Fibroblast of pulmonary artery (primary cell): ENCODE results near the gene ABCD2.

ENCODE experiments used
- DNase-seq: peaks from one replicate; pipeline ENCODE4 v3.0.0-alpha.2; 2010; ENCODE audit warnings: low read depth
- H3K4me3 ChIP-seq: replicated peaks from 2 replicates; pipeline ENCODE4 v1.5.1; 2011; ENCODE audit warnings: low read depth, mild to moderate bottlenecking, control low read depth, low read length, moderate library complexity
- CTCF ChIP-seq: IDR thresholded peaks from 2 replicates; pipeline ENCODE4 v1.5.1; 2011; ENCODE audit warnings: mild to moderate bottlenecking, control low read depth, low read length, inconsistent platforms; ENCODE audit errors: missing control alignments

Gene ABCD2

DNA sequence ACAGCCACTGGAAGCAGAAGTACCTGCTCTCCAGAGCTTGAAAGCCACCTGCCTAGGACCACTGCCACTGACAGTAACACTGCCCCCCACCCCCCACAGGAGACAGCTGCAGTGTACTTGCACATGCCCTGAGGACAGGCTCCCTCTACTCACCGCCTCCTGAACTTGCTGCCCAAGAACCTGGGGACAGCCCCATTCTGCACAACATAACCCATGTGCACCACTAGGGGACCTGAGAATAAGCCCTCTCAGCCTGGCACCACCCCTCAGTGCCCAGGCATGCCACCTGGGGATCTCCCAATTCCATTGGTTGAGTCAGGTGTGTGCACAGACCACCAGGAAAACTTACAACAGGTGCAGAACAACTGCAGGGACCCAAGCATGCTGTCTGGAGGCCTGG is 109.6 kb downstream of the ABCD2 start:
- no peak for TF ChIP-seq CTCF
- no peak for DNase-seq

DNA sequence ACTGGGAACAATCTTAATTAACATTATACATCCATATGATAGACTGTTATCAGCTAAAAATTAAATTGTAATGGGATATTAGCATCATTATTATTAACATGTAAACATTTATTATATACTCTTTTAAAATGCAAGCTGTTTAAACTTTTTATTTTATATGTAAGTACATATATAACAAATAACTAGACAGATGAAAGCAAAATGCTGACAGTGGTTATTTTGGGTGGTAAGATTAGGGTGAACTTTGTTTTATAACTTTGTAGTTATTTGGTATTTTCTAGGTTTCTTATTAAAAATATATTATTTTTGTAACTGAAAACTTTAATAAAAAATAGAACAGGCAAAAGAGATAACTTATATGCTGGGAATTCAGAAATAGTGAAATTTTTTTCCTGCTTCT is 114.0 kb downstream of the ABCD2 start:
- no peak for TF ChIP-seq CTCF
- H3K4me3 ChIP-seq = no peak overlapping the region
- DNase-seq = no peak

More for the DNA sequence above, 109.6 kb downstream of the ABCD2 start:
- H3K4me3 ChIP-seq = no peak overlapping the region

DNA sequence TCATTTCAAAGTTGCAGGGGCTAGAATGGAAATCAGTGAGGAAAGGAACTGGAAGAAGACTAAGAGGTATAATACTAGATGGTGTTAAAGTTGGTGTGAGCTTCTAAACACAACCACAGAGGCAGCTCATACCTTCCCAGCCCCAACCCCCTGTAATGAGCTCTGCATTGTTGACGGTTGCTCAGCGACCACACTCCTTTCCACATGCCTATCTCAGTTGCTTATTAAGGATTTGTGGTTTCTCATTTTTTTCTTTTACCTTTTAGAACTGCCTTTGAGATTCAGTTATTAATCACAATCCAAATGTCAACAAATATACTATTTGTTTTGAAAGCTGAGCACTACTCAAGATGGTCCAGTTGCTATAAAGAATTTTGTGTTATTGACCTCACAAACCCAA is 114.6 kb downstream of the ABCD2 start:
- DNase-seq = no peak
- no peak for TF ChIP-seq CTCF
- no peak overlapping the region for H3K4me3 ChIP-seq

DNA sequence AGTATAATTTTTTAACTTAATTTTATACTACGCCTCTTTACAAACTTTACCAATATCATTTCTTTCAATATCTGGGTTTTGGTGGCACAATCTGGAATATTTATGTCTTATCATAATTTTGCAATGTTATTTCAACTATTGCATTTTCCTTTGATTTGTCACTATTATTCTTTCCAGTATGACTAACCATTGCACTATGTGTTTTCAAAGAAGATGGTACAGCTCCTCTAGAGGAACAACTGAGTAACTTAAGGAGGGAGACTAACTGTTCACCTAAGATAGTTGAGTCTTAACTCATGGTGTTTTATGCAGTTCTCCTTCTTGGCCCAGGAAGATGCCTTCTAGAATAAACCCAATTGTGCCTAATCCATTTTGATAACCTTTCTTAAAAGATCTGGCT is 116.2 kb downstream of the ABCD2 start:
- no peak overlapping the region for H3K4me3 ChIP-seq
- peak; percentile 75 for DNase-seq
- TF ChIP-seq CTCF = peak; percentile 54

- no peak for DNase-seq
- TF ChIP-seq CTCF = no peak
- no peak overlapping the region for H3K4me3 ChIP-seq
These were observed 116.9 kb downstream of the ABCD2 start for GRCh38 chr12:39502726-39503125.
